ENCODE data around the gene STAT3.

DNA sequence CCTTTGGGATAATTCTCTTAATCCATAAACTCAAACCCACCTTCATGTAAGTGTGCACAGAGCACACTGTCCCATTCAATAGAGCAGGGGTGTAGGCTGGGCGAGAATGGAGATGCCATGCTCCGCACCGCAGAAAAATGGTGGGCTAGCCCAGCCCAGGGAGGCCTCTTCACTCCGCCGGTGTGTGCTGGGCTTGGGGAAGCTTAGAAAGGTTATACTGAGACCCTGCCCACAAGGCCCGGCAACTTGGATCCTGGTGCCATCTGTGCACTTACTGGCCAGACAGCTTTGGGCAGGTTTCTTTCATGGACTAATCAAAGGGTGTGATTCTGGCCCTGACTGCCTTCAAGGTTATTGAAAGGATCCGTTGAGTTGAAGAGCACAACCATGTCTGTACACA lies 103.7 kb downstream of the STAT3 start:
- TF ChIP-seq CTCF (conservative IDR thresholded peaks at IDR 0.05), result no peak
- TF ChIP-seq EZH2 (IDR thresholded peaks at IDR 0.05; ENCODE audit: low read depth), result no peak

All from PC-9 (cell line).